Neural cell (in vitro differentiated cells): ENCODE results near the gene MKRN2OS. TPM values are rescaled to one million over a fixed set of nuclear protein-coding genes. Genes with fewer than 3 reads are reported as not detected.

Experiments
- H2AFZ ChIP-seq: fragments of 200-600, 300-800 bp; sonication (generic), shearing (Covaris generic); 2 replicates; pipeline ENCODE4 v1.6.0; 2014; ENCODE audit warnings: low read depth, mild to moderate bottlenecking, antibody characterized with exemption, low read length, moderate library complexity
- H3F3A ChIP-seq: fragments of 200-600 bp; shearing (Covaris generic); 2 replicates; pipeline ENCODE4 v1.6.1; 2016; ENCODE audit warnings: mild to moderate bottlenecking, moderate library complexity, mixed read lengths, antibody characterized with exemption, low read length; ENCODE audit not compliant: insufficient read depth, poor library complexity, severe bottlenecking
- H3K27ac ChIP-seq: fragments of 200-600, 300-800 bp; sonication (generic), shearing (Covaris generic); 2 replicates; pipeline ENCODE4 v1.5.1; 2014; ENCODE audit warnings: mild to moderate bottlenecking, low read length, moderate library complexity
- H3K27me3 ChIP-seq: fragments of 300-800, 200-600 bp; sonication (generic), shearing (Covaris generic); 2 replicates; pipeline ENCODE4 v1.6.0; 2014; ENCODE audit warnings: mild to moderate bottlenecking, low read depth, low read length, moderate library complexity; ENCODE audit not compliant: insufficient read depth
- H3K36me3 ChIP-seq: fragments of 300-800, 200-600 bp; sonication (generic), shearing (Covaris generic); 2 replicates; pipeline ENCODE4 v1.5.1; 2014; ENCODE audit warnings: mild to moderate bottlenecking, antibody characterized with exemption, low read length, moderate library complexity; ENCODE audit not compliant: insufficient read depth
- H3K4me2 ChIP-seq: fragments of 300-800, 200-600 bp; sonication (generic), shearing (Covaris generic); 2 replicates; pipeline ENCODE4 v1.6.0; 2014; ENCODE audit warnings: mild to moderate bottlenecking, low read length
- H3K4me3 ChIP-seq: fragments of 300-800, 200-600 bp; sonication (generic), shearing (Covaris generic); 2 replicates; pipeline ENCODE4 v1.5.1; 2014; ENCODE audit warnings: mild to moderate bottlenecking, low read length, moderate library complexity
- H3K79me2 ChIP-seq: fragments of 200-600 bp; shearing (Covaris generic); replicated peaks from 2 replicates; pipeline ENCODE4 v1.6.0; 2014; ENCODE audit warnings: mild to moderate bottlenecking, low read length, moderate library complexity; ENCODE audit not compliant: insufficient read depth
- H3K9ac ChIP-seq: fragments of 300-800, 200-600 bp; sonication (generic), shearing (Covaris generic); 2 replicates; pipeline ENCODE4 v1.6.1; 2016; ENCODE audit warnings: mild to moderate bottlenecking, low read length, mixed read lengths
- H3K9me2 ChIP-seq: fragments of 200-600 bp; shearing (Covaris generic); 2 replicates; pipeline ENCODE4 v1.6.1; 2016; ENCODE audit warnings: mild to moderate bottlenecking, low read length, mixed read lengths; ENCODE audit not compliant: insufficient read depth
- H3K9me3 ChIP-seq: fragments of 200-600, 300-800 bp; sonication (generic), shearing (Covaris generic); 2 replicates; pipeline ENCODE4 v1.6.1; 2016; ENCODE audit warnings: mild to moderate bottlenecking, mixed run types, low read length, moderate library complexity, mixed read lengths
- H4K20me1 ChIP-seq: fragments of 200-600 bp; shearing (Covaris generic); 2 replicates; pipeline ENCODE4 v1.6.1; 2016; ENCODE audit warnings: mild to moderate bottlenecking, mixed run types; ENCODE audit not compliant: insufficient read depth
- EP300 ChIP-seq: fragments of 450-650 bp; conservative IDR thresholded peaks from 2 replicates; pipeline ENCODE4 v1.6.1; 2014; ENCODE audit warnings: antibody characterized with exemption, mild to moderate bottlenecking, moderate library complexity; ENCODE audit not compliant: poor library complexity, severe bottlenecking
- EZH2 ChIP-seq: fragments of 200-600, 300-800 bp; shearing (Covaris generic), sonication (generic); IDR thresholded peaks from 2 replicates; pipeline ENCODE4 v1.6.1; 2014; ENCODE audit warnings: antibody characterized with exemption, low read length, borderline replicate concordance, mild to moderate bottlenecking; ENCODE audit not compliant: insufficient read depth, poor library complexity, severe bottlenecking
- MXI1 ChIP-seq: fragments of 450-650 bp; conservative IDR thresholded peaks from 2 replicates; pipeline ENCODE4 v1.6.1; 2014; ENCODE audit warnings: antibody characterized with exemption, mild to moderate bottlenecking; ENCODE audit not compliant: poor library complexity, severe bottlenecking
- POLR2AphosphoS5 ChIP-seq: IDR thresholded peaks from 2 replicates; pipeline ENCODE4 v1.6.1; 2012
- RAD21 ChIP-seq: fragments of 450-650 bp; conservative IDR thresholded peaks from 2 replicates; pipeline ENCODE4 v1.6.1; 2014; ENCODE audit warnings: antibody characterized with exemption, mild to moderate bottlenecking, moderate library complexity
- REST ChIP-seq: IDR thresholded peaks from 2 replicates; pipeline ENCODE4 v1.6.1; 2012; ENCODE audit warnings: borderline replicate concordance
- SMC3 ChIP-seq: fragments of 450-650 bp; conservative IDR thresholded peaks from 2 replicates; pipeline ENCODE4 v1.6.1; 2014; ENCODE audit warnings: antibody characterized with exemption, mild to moderate bottlenecking, moderate library complexity; ENCODE audit not compliant: poor library complexity
- TAF1 ChIP-seq: IDR thresholded peaks from 2 replicates; pipeline ENCODE4 v1.6.1; 2012; ENCODE audit warnings: low read depth
- polyA plus RNA-seq: library from polyadenylated mRNA; depleted of rRNA; stranded (reverse); fragments of >200 nt; gene quantifications from 2 replicates; pipeline ENCODE4 v1.2.3, GENCODE V29; 2014
- TF ChIP-seq, protein P1 (sequence below): fragments of 450-650 bp; IDR thresholded peaks from 2 replicates; pipeline ENCODE4 v1.5.1; 2014; ENCODE audit warnings: antibody characterized with exemption, mild to moderate bottlenecking, moderate library complexity; ENCODE audit not compliant: poor library complexity, severe bottlenecking

Gene MKRN2OS
- polyA plus RNA-seq, 1 donor from 2014 or later: 0.36 TPM

DNA sequence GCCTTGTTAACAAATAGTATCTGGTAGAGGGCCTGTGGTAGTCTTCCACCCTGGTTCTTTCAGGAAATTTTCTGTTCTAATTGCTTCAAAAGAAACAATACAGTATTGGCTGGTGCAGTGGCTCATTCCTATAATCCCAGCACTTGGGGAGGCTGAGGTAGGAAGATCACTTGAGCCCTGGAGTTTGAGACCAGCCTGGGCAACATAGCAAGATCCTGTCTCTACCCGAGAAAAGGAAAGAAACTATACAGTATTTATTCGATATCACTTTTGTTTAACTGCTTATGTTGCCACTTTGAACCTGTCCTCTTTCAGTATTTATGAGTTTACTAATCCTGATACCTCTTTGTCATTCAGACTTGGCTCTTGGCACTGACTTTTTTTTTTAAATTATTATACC lies 16.1 kb upstream of the MKRN2OS start (continued):
- TF ChIP-seq, protein P1, sequence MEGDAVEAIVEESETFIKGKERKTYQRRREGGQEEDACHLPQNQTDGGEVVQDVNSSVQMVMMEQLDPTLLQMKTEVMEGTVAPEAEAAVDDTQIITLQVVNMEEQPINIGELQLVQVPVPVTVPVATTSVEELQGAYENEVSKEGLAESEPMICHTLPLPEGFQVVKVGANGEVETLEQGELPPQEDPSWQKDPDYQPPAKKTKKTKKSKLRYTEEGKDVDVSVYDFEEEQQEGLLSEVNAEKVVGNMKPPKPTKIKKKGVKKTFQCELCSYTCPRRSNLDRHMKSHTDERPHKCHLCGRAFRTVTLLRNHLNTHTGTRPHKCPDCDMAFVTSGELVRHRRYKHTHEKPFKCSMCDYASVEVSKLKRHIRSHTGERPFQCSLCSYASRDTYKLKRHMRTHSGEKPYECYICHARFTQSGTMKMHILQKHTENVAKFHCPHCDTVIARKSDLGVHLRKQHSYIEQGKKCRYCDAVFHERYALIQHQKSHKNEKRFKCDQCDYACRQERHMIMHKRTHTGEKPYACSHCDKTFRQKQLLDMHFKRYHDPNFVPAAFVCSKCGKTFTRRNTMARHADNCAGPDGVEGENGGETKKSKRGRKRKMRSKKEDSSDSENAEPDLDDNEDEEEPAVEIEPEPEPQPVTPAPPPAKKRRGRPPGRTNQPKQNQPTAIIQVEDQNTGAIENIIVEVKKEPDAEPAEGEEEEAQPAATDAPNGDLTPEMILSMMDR: no peak

GRCh38 chr3:12560505-12561190 lies 15.3 kb upstream of the MKRN2OS start:
- peaks cover 74% of the 10 kb centered on the region for H3K79me2 ChIP-seq
- no peaks in the 10 kb centered on the region for H3F3A ChIP-seq
- no peak overlapping the region for H2AFZ ChIP-seq
- H3K36me3 ChIP-seq: no peaks in the 10 kb centered on the region
- no peak for TF ChIP-seq POLR2AphosphoS5
- TF ChIP-seq, protein P1: no peak
- no peak for TF ChIP-seq REST
- no peak overlapping the region for H3K4me2 ChIP-seq
- peak overlapping the region; percentile 54 for H3K9ac ChIP-seq
- peak overlapping the region; percentile 97 for H3K4me3 ChIP-seq
- H3K27me3 ChIP-seq: no peaks in the 10 kb centered on the region
- H3K27ac ChIP-seq: peak overlapping the region; percentile 86
- H4K20me1 ChIP-seq: no peaks in the 10 kb centered on the region
- no peaks in the 10 kb centered on the region for H3K9me2 ChIP-seq
- no peaks in the 10 kb centered on the region for H3K9me3 ChIP-seq

GRCh38 chr3:12559520-12559919 lies 14.2 kb upstream of the MKRN2OS start:
- H4K20me1 ChIP-seq: no peaks in the 10 kb centered on the region
- peaks cover 63% of the 10 kb centered on the region for H3K79me2 ChIP-seq
- H3K9me3 ChIP-seq: no peaks in the 10 kb centered on the region
- peak overlapping the region; percentile 54 for H3K9ac ChIP-seq
- H3K4me3 ChIP-seq: peak overlapping the region; percentile 97
- H3K9me2 ChIP-seq: no peaks in the 10 kb centered on the region
- H3K27me3 ChIP-seq: no peaks in the 10 kb centered on the region
- H2AFZ ChIP-seq: no peak overlapping the region
- no peak for TF ChIP-seq TAF1
- TF ChIP-seq MXI1: no peak
- TF ChIP-seq POLR2AphosphoS5: peak; percentile 49
- peak; percentile 35 for TF ChIP-seq SMC3
- peak; percentile 11 for TF ChIP-seq REST
- no peak for TF ChIP-seq EZH2
- peak; percentile 23 for TF ChIP-seq RAD21
- peak; percentile 75 for TF ChIP-seq EP300
- no peaks in the 10 kb centered on the region for H3F3A ChIP-seq
- no peaks in the 10 kb centered on the region for H3K36me3 ChIP-seq
- peak overlapping the region; percentile 81 for H3K4me2 ChIP-seq
- H3K27ac ChIP-seq: peak overlapping the region; percentile 86
